Measurements from ENCODE around the gene COMP.

Gene COMP

GRCh38 chr19:18803550-18804138 lies 12.5 kb upstream of the COMP start:
- DNase-seq = no peak

- no peak for DNase-seq
These were observed 11.2 kb upstream of the COMP start for GRCh38 chr19:18802354-18802753.

GRCh38 chr19:18800636-18801035 lies 9.5 kb upstream of the COMP start:
- DNase-seq = no peak

GRCh38 chr19:18800079-18800478 lies 9.0 kb upstream of the COMP start:
- no peak for DNase-seq

GRCh38 chr19:18799389-18799970 lies 8.4 kb upstream of the COMP start:
- DNase-seq = no peak

GRCh38 chr19:18798384-18799352 lies 7.6 kb upstream of the COMP start:
- DNase-seq = no peak

- no peak for DNase-seq
These were observed 5.1 kb upstream of the COMP start for GRCh38 chr19:18796239-18796638.

- DNase-seq = no peak
These were observed 4.4 kb upstream of the COMP start for GRCh38 chr19:18795540-18795939.

GRCh38 chr19:18794692-18795091 lies 3.6 kb upstream of the COMP start:
- DNase-seq = no peak

GRCh38 chr19:18794029-18794313 lies 2.9 kb upstream of the COMP start:
- no peak for DNase-seq

- DNase-seq = no peak
These were observed 2.3 kb upstream of the COMP start for GRCh38 chr19:18793144-18794028.

- DNase-seq = no peak
These were observed 1.6 kb upstream of the COMP start for GRCh38 chr19:18792661-18793060.

GRCh38 chr19:18791315-18791678 lies 192 bp upstream of the COMP start:
- no peak for DNase-seq

- DNase-seq = peak; percentile 14
These were observed 1.1 kb downstream of the COMP start for GRCh38 chr19:18789883-18790565.

GRCh38 chr19:18789422-18789869 lies 1.7 kb downstream of the COMP start:
- DNase-seq = no peak

GRCh38 chr19:18788529-18789421 lies 2.3 kb downstream of the COMP start:
- no peak for DNase-seq

- peak; percentile 51 for DNase-seq
These were observed 5.7 kb downstream of the COMP start for GRCh38 chr19:18785179-18786124.

GRCh38 chr19:18784786-18785120 lies 6.4 kb downstream of the COMP start:
- DNase-seq = no peak

- DNase-seq = no peak
These were observed 6.9 kb downstream of the COMP start for GRCh38 chr19:18783958-18784785.
